K562 (cell line): ENCODE results near the gene DNAH10. TPM values are rescaled to one million over a fixed set of nuclear protein-coding genes. Genes with fewer than 3 reads are reported as not detected.

ENCODE experiments used
- ATAC-seq: fragments of 200-7000 bp; cut with Tn5 transposase; 3 replicates; pipeline ENCODE4 v1.9.1; 2020; ENCODE audit warnings: moderate library complexity
- BruUV-seq: library from RNA; stranded (reverse); fragments of 400-500 nt; replicated peaks from 2 replicates; lab custom pipeline; 2021; lab: Mats Ljungman, UMichigan
- CTCF ChIA-PET: fragments of 300-600 bp; formaldehyde crosslinking; extraction: SDS; loops from one replicate; lab custom pipeline; 2021; ENCODE audit warnings: low intra/inter-chr PET ratio; lab: Yijun Ruan, JAX
- POLR2A ChIA-PET: fragments of 300-600, 350-650 bp; sonication (Branson Sonifier 250); formaldehyde crosslinking; extraction: SDS; loops from one replicate; lab custom pipeline; 2021; ENCODE audit warnings: antibody characterized with exemption, inconsistent platforms; lab: Yijun Ruan, JAX
- DNase-seq, 4 experiments: peaks; one replicate each; pipeline versions ENCODE4 v3.0.0 to v3.0.0-alpha.2; 2011 to 2018; ENCODE audit warnings: low spot score in 3 of 4, mixed read lengths in 3 of 4; ENCODE audit errors: extremely low read depth in 1 of 4
- FAIRE-seq: peaks from 2 replicates; lab custom pipeline; 2011; peaks lifted over from hg19 to GRCh38; lab: Jason Lieb, UNC
- H2AFZ ChIP-seq: 2 replicates; pipeline ENCODE4 v1.6.0; 2011; ENCODE audit warnings: low read depth, low read length, control low read depth, inconsistent platforms
- H3K27ac ChIP-seq: fragments of 200-600 bp; 3 replicates; pipeline ENCODE4 v1.8.0; 2011; ENCODE audit warnings: low read depth, mild to moderate bottlenecking, control low read depth, inconsistent platforms, low read length, moderate library complexity, mixed read lengths; ENCODE audit errors: extremely low read depth
- H3K27me3 ChIP-seq, 2 experiments: fragments of 300-600 bp in 1 of 2; 2 replicates in 1 of 2; 3 replicates in 1 of 2; pipeline versions ENCODE4 v1.6.0 to v1.8.0; 2011; ENCODE audit warnings: inconsistent platforms in 2 of 2, low read length in 2 of 2, mild to moderate bottlenecking in 1 of 2, mixed read lengths in 1 of 2, moderate library complexity in 1 of 2; ENCODE audit not compliant: control insufficient read depth in 2 of 2, insufficient read depth in 2 of 2
- H3K36me3 ChIP-seq: fragments of 300-600 bp; 3 replicates; pipeline ENCODE4 v1.8.0; 2011; ENCODE audit warnings: mild to moderate bottlenecking, low read length, inconsistent platforms; ENCODE audit not compliant: control insufficient read depth, insufficient read depth
- H3K4me1 ChIP-seq, 2 experiments: fragments of 200-600 bp in 1 of 2; replicated peaks in 1 of 2; 2 replicates in 1 of 2; 3 replicates in 1 of 2; pipeline versions ENCODE4 v1.5.1 to v1.8.0; 2011; ENCODE audit warnings: inconsistent platforms in 2 of 2, low read length in 2 of 2, mild to moderate bottlenecking in 1 of 2, mixed read lengths in 1 of 2, moderate library complexity in 1 of 2; ENCODE audit not compliant: control insufficient read depth in 2 of 2, insufficient read depth in 2 of 2
- H3K4me2 ChIP-seq: 2 replicates; pipeline ENCODE4 v1.6.1; 2011; ENCODE audit warnings: low read length, control low read depth, inconsistent platforms, mixed read lengths; ENCODE audit not compliant: insufficient read depth
- H3K4me3 ChIP-seq: fragments of 200-600 bp; sonication (generic), shearing (Covaris generic); 2 replicates; pipeline ENCODE4 v1.5.1; 2016; ENCODE audit warnings: control low read depth, inconsistent platforms
- H3K79me2 ChIP-seq: fragments of 200-600 bp; 3 replicates; pipeline ENCODE4 v1.8.0; 2011; ENCODE audit warnings: low read length, inconsistent platforms; ENCODE audit not compliant: control insufficient read depth, insufficient read depth
- H3K9ac ChIP-seq, 2 experiments: 2 replicates each; pipeline versions ENCODE4 v1.6.0 to v1.6.1; 2011; ENCODE audit warnings: low read depth in 2 of 2, low read length in 2 of 2, control low read depth in 1 of 2, inconsistent platforms in 1 of 2, mild to moderate bottlenecking in 1 of 2, mixed read lengths in 1 of 2; ENCODE audit not compliant: insufficient read depth in 1 of 2
- H3K9me1 ChIP-seq: one replicate; pipeline ENCODE4 v1.6.0; 2011; ENCODE audit warnings: inconsistent platforms, mild to moderate bottlenecking, low read length, moderate library complexity; ENCODE audit not compliant: control insufficient read depth, insufficient read depth
- H3K9me3 ChIP-seq: replicated peaks from 2 replicates; pipeline ENCODE4 v1.5.1; 2011; ENCODE audit warnings: low read depth, low read length, inconsistent platforms; ENCODE audit not compliant: control insufficient read depth, insufficient read depth
- H4K20me1 ChIP-seq: replicated peaks from 2 replicates; pipeline ENCODE4 v1.6.1; 2011; ENCODE audit warnings: low read length, inconsistent platforms, mixed read lengths; ENCODE audit not compliant: control insufficient read depth, insufficient read depth
- ADNP ChIP-seq: fragments of 200-800 bp; sonication (Bioruptor generic); IDR thresholded peaks from 2 replicates; pipeline ENCODE4 v1.6.1; 2016; ENCODE audit warnings: missing genetic modification characterization, missing compliant biosample characterization
- CREBBP ChIP-seq: IDR thresholded peaks from one replicate; pipeline ENCODE4 v1.6.1; 2012; ENCODE audit warnings: low read depth, mild to moderate bottlenecking, control low read depth, inconsistent platforms, low read length
- ESRRA ChIP-seq: fragments of 450-650 bp; IDR thresholded peaks from 2 replicates; pipeline ENCODE4 v1.6.1; 2014; ENCODE audit warnings: low read depth, mild to moderate bottlenecking, moderate library complexity, borderline replicate concordance
- ETS2 ChIP-seq: IDR thresholded peaks from 2 replicates; pipeline ENCODE4 v1.6.1; 2016; ENCODE audit warnings: borderline replicate concordance, missing genetic modification characterization, mild to moderate bottlenecking, moderate library complexity, missing compliant biosample characterization; ENCODE audit not compliant: poor library complexity, severe bottlenecking
- GABPA ChIP-seq: fragments of 200-800 bp; sonication (Bioruptor generic); conservative IDR thresholded peaks from 2 replicates; pipeline ENCODE4 v1.6.1; 2016; ENCODE audit warnings: low read depth, missing genetic modification characterization, missing compliant biosample characterization
- RCOR1 ChIP-seq, 2 experiments: IDR thresholded peaks; 2 replicates each; pipeline ENCODE4 v1.6.1; 2012; ENCODE audit warnings: low read depth in 2 of 2, low read length in 2 of 2, borderline replicate concordance in 1 of 2, improper control_type of control experiment in 1 of 2
- SMAD2 ChIP-seq: fragments of 150-350 bp; IDR thresholded peaks from 2 replicates; pipeline ENCODE4 v1.6.1; 2014; ENCODE audit warnings: low read depth, mild to moderate bottlenecking, low read length
- ZNF24 ChIP-seq: fragments of 450-650 bp; IDR thresholded peaks from 2 replicates; pipeline ENCODE4 v1.6.1; 2016
- ZNF253 ChIP-seq: fragments of 250-450 bp; sonication (Bioruptor Pico); conservative IDR thresholded peaks from 2 replicates; pipeline ENCODE4 v1.6.1; 2021; ENCODE audit warnings: mild to moderate bottlenecking
- WGBS: fragments of 100-300 bp; shearing (Covaris generic); methylation state at CpG from one replicate; pipeline ENCODE4 v1.1.6; 2016; ENCODE audit warnings: low coverage, mixed read lengths; ENCODE audit not compliant: insufficient coverage; ENCODE audit errors: missing lambda C conversion rate; 5-methylcytosine and 5-hydroxymethylcytosine counted together
- in situ Hi-C: fragments of 300-500 bp; cut with MboI; formaldehyde crosslinking; loops from 4 replicates; pipeline ENCODE4 v1.15.0; 2018; ENCODE audit warnings: inconsistent platforms, mixed read lengths
- intact Hi-C: fragments of 100-400 bp; cut with micrococcal nuclease; formaldehyde crosslinking; loops from 2 replicates; pipeline ENCODE4 v1.14.2; 2022
- polyA plus RNA-seq, 8 experiments: library from polyadenylated mRNA; depleted of rRNA in 4 of 8; stranded (reverse) in 5 of 8; unstranded in 3 of 8; fragments of >200 nt; fragmentation: Nextera tagmentation in 2 of 8; fragmentation: Illumina TruSeq in 1 of 8; extraction: Ambion mirVana in 2 of 8; extraction: Trizol in 1 of 8; gene quantifications; 2 replicates each; pipeline versions ENCODE4 v1.2.1 to v1.2.3, GENCODE V29; 2011 to 2014; ENCODE audit warnings: inconsistent platforms in 1 of 8, missing spikeins in 1 of 8
- total RNA-seq, 7 experiments: library from RNA; depleted of rRNA in 6 of 7; stranded (reverse); fragments of >200 nt in 6 of 7; fragmentation: Illumina TruSeq in 2 of 7; extraction: Trizol in 2 of 7; gene quantifications; 2 replicates each; pipeline versions ENCODE4 v1.2.1 to v1.2.3, GENCODE V29; 2011 to 2021; ENCODE audit warnings: low replicate concordance in 1 of 7
- TF ChIP-seq, protein P1 (sequence below): fragments of 450-650 bp; IDR thresholded peaks from 2 replicates; pipeline ENCODE4 v1.6.1; 2016; ENCODE audit warnings: missing biosample characterization, missing genetic modification characterization

DNAH10 gene
- total and polyA plus RNA-seq, 9 of the 15 experiments (the other 6 are each of a cell fraction or from before 2014, with no cell fraction given): 0.01 to 0.06 (median 0.04) TPM; not detected in 1

DNA sequence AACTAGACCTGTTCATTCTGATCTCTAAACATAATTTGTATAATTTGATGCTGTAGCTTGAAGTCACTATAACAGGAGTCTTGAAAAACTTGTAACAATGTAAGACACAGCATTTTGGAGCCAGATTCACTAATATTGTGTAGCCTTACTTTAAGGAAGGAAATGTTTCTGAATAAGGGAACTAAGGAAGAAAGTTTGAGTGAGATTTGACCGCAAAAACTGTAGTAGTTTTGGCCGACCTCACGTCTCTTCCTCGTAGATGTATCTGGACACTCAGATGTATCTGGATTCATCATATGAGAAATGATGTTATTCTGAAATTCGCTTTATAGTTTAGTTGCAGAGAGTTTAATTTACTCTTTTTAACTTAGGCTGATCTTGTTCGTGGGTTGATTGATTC lies 13.9 kb upstream of the DNAH10 start:
- no peaks in the 10 kb centered on the region for H3K9me1 ChIP-seq
- TF ChIP-seq ETS2 (tag): no peak
- TF ChIP-seq RCOR1 (IDR thresholded peaks at IDR 0.05; ENCODE audit: borderline replicate concordance in 1 of 2, low read depth in 2 of 2, low read length in 2 of 2): no peak
- TF ChIP-seq ESRRA: no peak
- TF ChIP-seq SMAD2: no peak
- no peak for TF ChIP-seq ZNF253 (CRISPR knock-in tag)
- TF ChIP-seq ZNF24: no peak
- no peak for TF ChIP-seq ADNP (tag)
- TF ChIP-seq CREBBP: no peak
- TF ChIP-seq, protein P1, sequence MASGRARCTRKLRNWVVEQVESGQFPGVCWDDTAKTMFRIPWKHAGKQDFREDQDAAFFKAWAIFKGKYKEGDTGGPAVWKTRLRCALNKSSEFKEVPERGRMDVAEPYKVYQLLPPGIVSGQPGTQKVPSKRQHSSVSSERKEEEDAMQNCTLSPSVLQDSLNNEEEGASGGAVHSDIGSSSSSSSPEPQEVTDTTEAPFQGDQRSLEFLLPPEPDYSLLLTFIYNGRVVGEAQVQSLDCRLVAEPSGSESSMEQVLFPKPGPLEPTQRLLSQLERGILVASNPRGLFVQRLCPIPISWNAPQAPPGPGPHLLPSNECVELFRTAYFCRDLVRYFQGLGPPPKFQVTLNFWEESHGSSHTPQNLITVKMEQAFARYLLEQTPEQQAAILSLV (tag): no peak
- TF ChIP-seq GABPA: no peak
- TF ChIP-seq, all 486 proteins: peak for 0
- in situ Hi-C loops (no loop called here), intact Hi-C loops (no loop called here)
- Histone ChIP-seq H4K20me1 (no peaks in the 10 kb centered on the region), H3K9ac (no peak overlapping the region), H3K27me3 (no peaks in the 10 kb centered on the region), H3K4me1 (peaks cover 0 to 6% of the 10 kb centered on the region in 2 experiments; a peak in 4 of 5 replicates), H3K4me3 (no peak overlapping the region), H3K27ac (no peak overlapping the region), H3K79me2 (no peaks in the 10 kb centered on the region), H2AFZ (no peak overlapping the region), H3K4me2 (no peak overlapping the region), H3K36me3 (peaks cover 84% of the 10 kb centered on the region), H3K9me3 (no peaks in the 10 kb centered on the region)
- DNase-seq: no peak
- 74% methylated on average over 6 of the region's 6 CpGs for WGBS
- FAIRE-seq: no peak
- POLR2A ChIA-PET: no interaction called here
- ATAC-seq: no peak
- no TSS peak for BruUV-seq
- CTCF ChIA-PET: no interaction called here
